ENCODE results near the gene NUP98. TPM values are rescaled to one million over a fixed set of nuclear protein-coding genes. Genes with fewer than 3 reads are reported as not detected.

Gene NUP98
- total and polyA plus RNA-seq, 10 of the 15 experiments (the other 5 are each of a cell fraction or from before 2014, with no cell fraction given): 21.7 to 108 (median 78.9) TPM

GRCh38 chr11:3817181-3817800 is 19.9 kb upstream of the NUP98 start:
- 95% methylated on average over 10 of the region's 10 CpGs for WGBS (ENCODE audit: insufficient coverage, insufficient replicate concordance, low lambda C conversion rate, missing lambda C conversion rate)
- Histone ChIP-seq H3K4me2 (ENCODE audit: control insufficient read depth, insufficient read depth) (no peak overlapping the region), H3K79me2 (ENCODE audit: control insufficient read depth, insufficient read depth, low read length) (no peaks in the 10 kb centered on the region), H3K27me3 (replicated peaks in 1 of 2; ENCODE audit: control insufficient read depth in 2 of 2, insufficient read depth in 2 of 2, low read length in 1 of 2) (no peaks in the 10 kb centered on the region), H3K36me3 (ENCODE audit: control insufficient read depth in 2 of 2, insufficient read depth in 2 of 2, low read length in 1 of 2) (no peaks in the 10 kb centered on the region), H2AFZ (ENCODE audit: control insufficient read depth, low read depth, low read length) (no peak overlapping the region), H3K4me1 (ENCODE audit: control insufficient read depth, insufficient read depth, low read length) (no peaks in the 10 kb centered on the region), H3K27ac (ENCODE audit: control insufficient read depth, insufficient read depth) (no peak overlapping the region), H3K9me3 (replicated peaks; ENCODE audit: control insufficient read depth, insufficient read depth, low read length) (no peaks in the 10 kb centered on the region), H3K4me3 (no peak overlapping the region), H3K9ac (ENCODE audit: control insufficient read depth, insufficient read depth, low read length) (no peak overlapping the region), H4K20me1 (ENCODE audit: control insufficient read depth, insufficient read depth) (no peaks in the 10 kb centered on the region)
- DNase-seq (ENCODE audit: low read depth, low spot score) (no peak), FAIRE-seq (no peak), ATAC-seq (no peak)
- in situ Hi-C loops (cut with MboI) (no loop called here), intact Hi-C loops (cut with micrococcal nuclease; ENCODE audit: unreplicated experiment) (no loop called here)
- ChIA-PET SMC1A (ENCODE audit: uncharacterized antibody, unreplicated experiment) (interaction anchor here (0.7 kb wide), 1 partner anchor 25 kb away, joined by 3 read pairs; no protein-coding TSS in a partner anchor), POLR2A (interaction anchor here (0.6 to 1.0 kb wide), 3 partner anchors 9 to 255 kb away, joined by 3 to 5 read pairs (median 3); partner anchors contain the start of gene PGAP2), RAD21 (ENCODE audit: unreplicated experiment) (interaction anchor here (2.2 kb wide), 1 partner anchor 9 kb away, joined by 5 read pairs; the partner anchor contains the start of gene PGAP2), CTCF (interaction anchor here (1.1 to 6.6 kb wide), 3 partner anchors 9 to 93 kb away, joined by 3 to 33 read pairs (median 3); partner anchors contain the start of gene PGAP2)
- no peak for TF ChIP-seq SREBF1 (IDR thresholded peaks at IDR 0.05; ENCODE audit: low read length)
- TF ChIP-seq FOS (IDR thresholded peaks at IDR 0.05; ENCODE audit: borderline replicate concordance, extremely low read depth, insufficient read length): no peak
- no peak for TF ChIP-seq HDGF (IDR thresholded peaks at IDR 0.05)
- no peak for TF ChIP-seq RBBP5 (conservative IDR thresholded peaks at IDR 0.05)
- no peak for TF ChIP-seq ATF7 (IDR thresholded peaks at IDR 0.05; ENCODE audit: low read depth)
- no peak for TF ChIP-seq GATAD2B (conservative IDR thresholded peaks at IDR 0.05; ENCODE audit: low read depth)
- no TSS peak for BruUV-seq (replicated peaks)

- H3K4me2 ChIP-seq (ENCODE audit: control insufficient read depth, insufficient read depth): no peak overlapping the region
- WGBS (ENCODE audit: insufficient coverage, insufficient replicate concordance, low lambda C conversion rate, missing lambda C conversion rate): 74% methylated on average over 2 of the region's 2 CpGs
- H3K9ac ChIP-seq (ENCODE audit: control insufficient read depth, insufficient read depth, low read length): no peak overlapping the region
- no peaks in the 10 kb centered on the region for H3K36me3 ChIP-seq (ENCODE audit: control insufficient read depth in 2 of 2, insufficient read depth in 2 of 2, low read length in 1 of 2)
- no peaks in the 10 kb centered on the region for H3K9me3 ChIP-seq (replicated peaks; ENCODE audit: control insufficient read depth, insufficient read depth, low read length)
- intact Hi-C loops (cut with micrococcal nuclease; ENCODE audit: unreplicated experiment): no loop called here
- no peaks in the 10 kb centered on the region for H3K27me3 ChIP-seq (replicated peaks in 1 of 2; ENCODE audit: control insufficient read depth in 2 of 2, insufficient read depth in 2 of 2, low read length in 1 of 2)
- no peaks in the 10 kb centered on the region for H3K79me2 ChIP-seq (ENCODE audit: control insufficient read depth, insufficient read depth, low read length)
- no peaks in the 10 kb centered on the region for H3K4me1 ChIP-seq (ENCODE audit: control insufficient read depth, insufficient read depth, low read length)
- ATAC-seq: no peak
- no peak for DNase-seq (ENCODE audit: low read depth, low spot score)
- no TSS peak for BruUV-seq (replicated peaks)
- in situ Hi-C loops (cut with MboI): no loop called here
- SMC1A ChIA-PET (ENCODE audit: uncharacterized antibody, unreplicated experiment): interaction anchor here (0.7 kb wide), 1 partner anchor 25 kb away, joined by 3 read pairs; no protein-coding TSS in a partner anchor
- H3K27ac ChIP-seq (ENCODE audit: control insufficient read depth, insufficient read depth): no peak overlapping the region
- RAD21 ChIA-PET (ENCODE audit: unreplicated experiment): interaction anchor here (2.2 kb wide), 1 partner anchor 8 kb away, joined by 5 read pairs; the partner anchor contains the start of gene PGAP2
- CTCF ChIA-PET: interaction anchor here (1.4 to 6.6 kb wide), 2 partner anchors 9 to 38 kb away, joined by 3 to 33 read pairs; partner anchors contain the start of gene PGAP2
- POLR2A ChIA-PET: no interaction called here
- H2AFZ ChIP-seq (ENCODE audit: control insufficient read depth, low read depth, low read length): no peak overlapping the region
- no peaks in the 10 kb centered on the region for H4K20me1 ChIP-seq (ENCODE audit: control insufficient read depth, insufficient read depth)
- no peak for FAIRE-seq
- H3K4me3 ChIP-seq: no peak overlapping the region
- TF ChIP-seq, protein P1, sequence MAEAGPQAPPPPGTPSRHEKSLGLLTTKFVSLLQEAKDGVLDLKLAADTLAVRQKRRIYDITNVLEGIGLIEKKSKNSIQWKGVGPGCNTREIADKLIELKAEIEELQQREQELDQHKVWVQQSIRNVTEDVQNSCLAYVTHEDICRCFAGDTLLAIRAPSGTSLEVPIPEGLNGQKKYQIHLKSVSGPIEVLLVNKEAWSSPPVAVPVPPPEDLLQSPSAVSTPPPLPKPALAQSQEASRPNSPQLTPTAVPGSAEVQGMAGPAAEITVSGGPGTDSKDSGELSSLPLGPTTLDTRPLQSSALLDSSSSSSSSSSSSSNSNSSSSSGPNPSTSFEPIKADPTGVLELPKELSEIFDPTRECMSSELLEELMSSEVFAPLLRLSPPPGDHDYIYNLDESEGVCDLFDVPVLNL (IDR thresholded peaks at IDR 0.05; ENCODE audit: low read depth, low read length): no peak
- TF ChIP-seq SUZ12 (IDR thresholded peaks at IDR 0.05; ENCODE audit: unreplicated experiment): no peak
- TF ChIP-seq IRF5 (IDR thresholded peaks at IDR 0.05; ENCODE audit: borderline replicate concordance): no peak
- no peak for TF ChIP-seq LARP7 (IDR thresholded peaks at IDR 0.05)
- no peak for TF ChIP-seq SRF (IDR thresholded peaks at IDR 0.05; ENCODE audit: low read depth in 2 of 2, low read length in 2 of 2)
- TF ChIP-seq JUNB (IDR thresholded peaks at IDR 0.05): no peak
These were observed 19.3 kb upstream of the NUP98 start for GRCh38 chr11:3816673-3817072.

Data from GM12878 (cell line).